Left kidney (tissue), 2 donors: ENCODE measurements around the gene HDAC10. TPM values are rescaled to one million over a fixed set of nuclear protein-coding genes. Genes with fewer than 3 reads are reported as not detected.

Source experiments
- DNase-seq: peaks from one replicate; pipeline ENCODE4 v3.0.0-alpha.2; 2013
- polyA plus RNA-seq: library from polyadenylated mRNA; unstranded; fragments of 120-200 nt; gene quantifications from one replicate; pipeline ENCODE4 v1.2.1, GENCODE V29; 2013; ENCODE audit not compliant: insufficient read length

The HDAC10 gene
- polyA plus RNA-seq, 1 donor: 21.7 TPM

- no peak for DNase-seq
Observed at GRCh38 chr22:50201191-50202129, 49.6 kb downstream of the HDAC10 start.

- DNase-seq: peak; percentile 86
Observed at GRCh38 chr22:50200461-50201190, 50.4 kb downstream of the HDAC10 start, which contains the start of gene SELENOO. Gene SELENOO, plus strand, starts transcription at chr22:50201011. Its CDS starts 26 bp downstream, at chr22:50201037.

GRCh38 chr22:50199829-50200460 lies 51.1 kb downstream of the HDAC10 start:
- DNase-seq: no peak

GRCh38 chr22:50199251-50199721 lies 51.8 kb downstream of the HDAC10 start:
- no peak for DNase-seq

- no peak for DNase-seq
Observed at GRCh38 chr22:50198624-50199017, 52.4 kb downstream of the HDAC10 start.

- DNase-seq: no peak
Observed at GRCh38 chr22:50197856-50198623, 53.0 kb downstream of the HDAC10 start.

GRCh38 chr22:50197000-50197800 lies 53.9 kb downstream of the HDAC10 start:
- DNase-seq: no peak

- DNase-seq: no peak
Observed at GRCh38 chr22:50196256-50196655, 54.8 kb downstream of the HDAC10 start.

Other genes with a start within 250 kb of the HDAC10 start
- 0.08 TPM for gene IL17REL, start 238.5 kb downstream of the HDAC10 start, polyA plus RNA-seq
- gene TTLL8, start 193.0 kb downstream of the HDAC10 start, polyA plus RNA-seq: not detected
- gene MLC1, start 165.8 kb downstream of the HDAC10 start, polyA plus RNA-seq: 0.88 TPM
- 1.2 TPM for gene MOV10L1, start 161.3 kb downstream of the HDAC10 start, polyA plus RNA-seq
- gene PANX2, start 80.5 kb downstream of the HDAC10 start, polyA plus RNA-seq: 1.3 TPM
- 20.7 TPM for gene TRABD, start 65.4 kb downstream of the HDAC10 start, polyA plus RNA-seq
- 20.6 TPM for gene SELENOO, start 50.3 kb downstream of the HDAC10 start, polyA plus RNA-seq
- gene TUBGCP6, start 6.2 kb downstream of the HDAC10 start, polyA plus RNA-seq: 39.5 TPM
- gene MAPK12, start 10.4 kb upstream of the HDAC10 start, polyA plus RNA-seq: 10.5 TPM
- 7.1 TPM for gene MAPK11, start 19.1 kb upstream of the HDAC10 start, polyA plus RNA-seq
- gene PLXNB2, start 56.4 kb upstream of the HDAC10 start, polyA plus RNA-seq: 191 TPM
- gene DENND6B, start 75.7 kb upstream of the HDAC10 start, polyA plus RNA-seq: 13.9 TPM
- 43.0 TPM for gene PPP6R2, start 92.1 kb upstream of the HDAC10 start, polyA plus RNA-seq
- 30.6 TPM for gene SBF1, start 223.8 kb upstream of the HDAC10 start, polyA plus RNA-seq
- 4.8 TPM for gene ADM2, start 230.3 kb upstream of the HDAC10 start, polyA plus RNA-seq
- gene MIOX, start 235.6 kb upstream of the HDAC10 start, polyA plus RNA-seq: 6.1 TPM